Stimulated activated naive CD4-positive, alpha-beta T cell (primary cell): ENCODE results near the gene EGR1.

ENCODE experiments used
- DNase-seq, 6 experiments: peaks; one replicate each; lab custom pipeline; 2025; lab: John Stamatoyannopoulos, UW

EGR1 gene

DNA sequence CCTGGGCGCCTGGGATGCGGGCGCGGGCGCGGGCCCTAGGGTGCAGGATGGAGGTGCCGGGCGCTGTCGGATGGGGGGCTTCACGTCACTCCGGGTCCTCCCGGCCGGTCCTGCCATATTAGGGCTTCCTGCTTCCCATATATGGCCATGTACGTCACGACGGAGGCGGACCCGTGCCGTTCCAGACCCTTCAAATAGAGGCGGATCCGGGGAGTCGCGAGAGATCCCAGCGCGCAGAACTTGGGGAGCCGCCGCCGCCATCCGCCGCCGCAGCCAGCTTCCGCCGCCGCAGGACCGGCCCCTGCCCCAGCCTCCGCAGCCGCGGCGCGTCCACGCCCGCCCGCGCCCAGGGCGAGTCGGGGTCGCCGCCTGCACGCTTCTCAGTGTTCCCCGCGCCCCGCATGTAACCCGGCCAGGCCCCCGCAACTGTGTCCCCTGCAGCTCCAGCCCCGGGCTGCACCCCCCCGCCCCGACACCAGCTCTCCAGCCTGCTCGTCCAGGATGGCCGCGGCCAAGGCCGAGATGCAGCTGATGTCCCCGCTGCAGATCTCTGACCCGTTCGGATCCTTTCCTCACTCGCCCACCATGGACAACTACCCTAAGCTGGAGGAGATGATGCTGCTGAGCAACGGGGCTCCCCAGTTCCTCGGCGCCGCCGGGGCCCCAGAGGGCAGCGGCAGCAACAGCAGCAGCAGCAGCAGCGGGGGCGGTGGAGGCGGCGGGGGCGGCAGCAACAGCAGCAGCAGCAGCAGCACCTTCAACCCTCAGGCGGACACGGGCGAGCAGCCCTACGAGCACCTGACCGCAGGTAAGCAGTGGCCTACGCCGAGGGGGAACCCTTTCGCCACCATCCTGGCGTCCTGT lies at the start of gene EGR1:
Gene EGR1, plus strand, starts transcription at position 219 of the 864 bp plus-strand sequence. Its CDS starts 283 bp downstream, at position 502.
- peak; percentile 95 to 100 (median 98) for DNase-seq

DNA sequence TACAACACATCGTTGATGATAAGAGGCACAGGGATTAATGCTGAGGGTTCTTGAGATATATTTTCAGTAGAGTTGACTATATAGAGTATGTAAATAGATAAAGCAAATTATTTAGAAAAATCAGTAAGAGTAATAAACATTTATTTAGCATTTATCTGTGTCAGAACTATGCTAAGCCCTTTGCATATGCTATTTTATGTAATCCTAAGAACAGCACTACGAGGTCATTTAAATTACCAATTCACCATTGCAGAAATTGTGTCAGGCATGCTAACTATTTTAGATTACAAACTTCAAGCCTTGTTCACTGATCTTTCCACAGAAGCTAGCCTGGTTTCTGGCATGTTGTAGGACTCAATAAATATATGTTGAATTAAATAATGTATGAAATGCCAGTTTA lies 46.8 kb upstream of the EGR1 start:
- DNase-seq = no peak

DNA sequence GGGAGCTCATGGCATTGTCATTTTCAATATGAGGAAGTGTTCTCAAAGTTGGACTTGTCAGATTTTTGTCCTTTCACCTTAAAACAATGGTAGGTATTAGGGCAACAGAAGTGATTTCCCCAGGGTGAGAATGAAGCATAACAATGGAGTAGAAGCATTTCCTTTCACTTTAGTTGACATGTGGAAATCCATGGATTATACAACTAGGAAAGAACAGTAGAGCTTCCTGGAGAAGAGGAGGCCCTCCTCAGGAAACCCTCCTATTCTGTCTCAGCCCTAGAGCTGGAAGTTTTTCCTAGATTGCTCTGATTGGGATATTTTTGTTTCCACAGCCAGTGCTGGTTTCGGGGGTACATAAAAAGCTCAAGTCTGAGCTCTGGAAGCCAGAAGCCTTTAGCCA lies 40.2 kb upstream of the EGR1 start:
- no peak for DNase-seq

DNA sequence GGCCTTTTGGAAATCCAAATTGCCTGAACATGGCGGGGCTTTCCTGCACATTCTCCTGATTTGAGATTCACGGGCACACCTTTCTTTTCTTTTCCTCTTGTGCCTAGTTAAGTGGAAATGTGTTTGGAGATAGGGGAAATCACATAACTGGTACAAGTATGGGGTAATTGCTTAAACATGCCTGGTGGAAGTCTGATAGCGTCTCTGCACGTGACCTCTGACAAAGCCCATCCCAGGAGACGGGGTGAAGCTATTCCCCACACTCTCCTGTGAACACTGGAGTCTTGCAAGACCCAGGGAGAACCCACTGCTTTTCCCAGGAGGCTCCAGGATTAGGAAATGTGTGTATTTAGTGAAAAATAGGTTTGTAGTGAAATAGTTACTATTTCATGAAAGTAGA lies 29.3 kb upstream of the EGR1 start:
- no peak for DNase-seq

DNA sequence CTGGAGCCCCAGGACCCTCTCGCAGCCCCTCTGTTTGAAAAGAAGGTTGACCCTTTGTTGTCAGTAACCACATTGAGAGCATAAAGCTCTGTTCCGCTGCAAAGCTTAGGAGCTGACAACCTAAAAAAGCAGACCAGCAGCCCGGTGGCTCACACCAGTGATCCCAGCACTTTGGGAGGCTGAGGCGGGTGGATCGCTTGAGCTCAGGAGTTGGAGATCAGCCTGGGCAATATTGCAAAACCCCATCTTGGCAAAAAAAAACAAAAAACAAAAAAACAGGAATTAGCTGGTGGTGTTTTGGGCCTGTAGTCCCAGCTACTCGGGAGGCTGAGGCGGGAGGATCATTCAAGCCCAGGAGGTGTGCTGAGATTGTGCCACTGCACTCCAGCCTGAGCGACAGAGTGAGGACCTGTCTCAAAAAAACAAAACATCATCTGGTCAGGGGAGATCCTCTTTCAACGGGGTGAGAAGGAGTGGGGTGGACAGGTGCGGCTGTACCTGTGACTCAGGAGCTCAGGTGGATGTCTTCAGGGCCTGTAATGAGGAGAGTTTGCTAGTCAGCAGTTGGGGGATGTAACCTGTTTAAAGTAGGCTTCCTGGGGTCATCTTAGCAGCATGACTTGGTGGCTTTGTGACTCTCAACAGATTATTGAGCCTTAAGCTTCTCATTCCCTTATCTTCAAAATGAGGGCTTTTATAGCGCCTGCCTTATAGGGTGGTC lies 27.1 kb upstream of the EGR1 start:
- no peak for DNase-seq

DNA sequence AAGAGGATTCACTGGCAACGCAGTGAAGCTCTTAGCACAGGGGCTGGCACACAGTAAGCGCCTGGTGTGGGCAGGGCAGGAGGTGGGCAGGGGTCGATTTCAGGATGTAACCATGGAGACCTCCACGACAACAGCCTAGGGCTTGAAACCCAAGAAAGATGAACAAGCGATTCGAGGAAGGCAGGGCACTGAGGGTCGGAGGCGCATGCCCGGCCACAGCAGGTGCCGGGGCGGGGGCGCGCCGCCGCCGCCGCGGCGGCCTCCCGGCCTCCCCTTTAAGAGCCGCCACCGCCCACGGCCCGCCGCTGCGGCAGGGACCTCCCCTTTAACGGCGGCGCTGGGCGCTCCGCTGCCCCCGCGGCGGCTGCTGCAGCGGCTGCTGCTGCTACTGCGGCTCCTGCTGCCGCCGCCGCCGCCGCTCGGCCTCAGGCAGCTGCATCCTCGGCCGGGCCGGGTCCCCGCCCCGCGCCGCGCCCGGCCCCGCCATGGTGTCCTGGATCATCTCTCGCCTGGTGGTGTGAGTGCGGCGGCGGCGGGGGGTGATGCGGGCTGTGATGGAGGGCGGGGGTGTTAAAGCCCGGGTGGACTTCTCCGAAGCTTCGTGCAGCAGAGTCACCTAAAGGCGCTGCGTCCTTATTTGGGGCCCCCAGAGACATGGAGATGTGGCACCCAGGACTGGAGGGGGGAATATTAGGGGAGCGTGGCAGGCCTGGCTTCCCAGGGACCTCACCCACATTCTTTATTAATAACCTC lies 26.4 kb upstream of the EGR1 start, which contains the start of gene REEP2:
Gene REEP2, plus strand, starts transcription at position 334 of the 753 bp plus-strand sequence. Its CDS starts 152 bp downstream, at position 486.
- DNase-seq = peak in 4 of 6 experiments; percentile 20 to 43 (median 34)

DNA sequence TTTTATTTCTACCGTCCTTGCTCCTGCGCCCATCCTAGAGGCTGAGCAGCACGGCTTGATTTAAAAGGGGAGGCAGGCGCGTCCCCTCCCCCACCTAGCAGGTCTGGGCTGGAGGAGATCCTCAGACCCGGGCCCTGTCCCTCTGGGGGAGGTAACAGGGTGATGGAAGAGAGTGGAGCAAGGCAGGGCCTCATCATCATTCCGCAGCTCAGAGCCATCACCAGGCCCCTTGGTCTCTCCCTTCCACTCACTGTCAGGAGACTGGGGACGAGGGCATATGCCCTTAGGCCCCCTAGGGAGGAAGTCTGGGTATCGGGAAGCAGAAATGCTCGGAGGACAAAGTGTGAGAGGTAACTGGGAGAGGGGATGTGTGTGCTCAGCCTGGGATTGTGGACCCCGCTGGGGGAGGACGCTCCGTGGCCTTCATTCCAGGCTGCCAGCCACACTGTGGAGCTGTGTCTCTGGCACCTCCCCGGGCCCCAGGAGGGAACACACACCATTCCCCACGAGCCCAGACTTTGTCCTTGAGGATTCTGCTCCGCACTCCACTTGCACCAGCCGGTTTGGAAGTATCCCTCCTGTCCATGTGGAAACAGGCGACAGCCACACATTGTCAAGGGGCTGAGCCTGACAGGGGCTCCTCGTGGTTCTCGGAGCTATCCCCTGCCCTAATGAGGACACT lies 25.7 kb upstream of the EGR1 start:
- DNase-seq = no peak

DNA sequence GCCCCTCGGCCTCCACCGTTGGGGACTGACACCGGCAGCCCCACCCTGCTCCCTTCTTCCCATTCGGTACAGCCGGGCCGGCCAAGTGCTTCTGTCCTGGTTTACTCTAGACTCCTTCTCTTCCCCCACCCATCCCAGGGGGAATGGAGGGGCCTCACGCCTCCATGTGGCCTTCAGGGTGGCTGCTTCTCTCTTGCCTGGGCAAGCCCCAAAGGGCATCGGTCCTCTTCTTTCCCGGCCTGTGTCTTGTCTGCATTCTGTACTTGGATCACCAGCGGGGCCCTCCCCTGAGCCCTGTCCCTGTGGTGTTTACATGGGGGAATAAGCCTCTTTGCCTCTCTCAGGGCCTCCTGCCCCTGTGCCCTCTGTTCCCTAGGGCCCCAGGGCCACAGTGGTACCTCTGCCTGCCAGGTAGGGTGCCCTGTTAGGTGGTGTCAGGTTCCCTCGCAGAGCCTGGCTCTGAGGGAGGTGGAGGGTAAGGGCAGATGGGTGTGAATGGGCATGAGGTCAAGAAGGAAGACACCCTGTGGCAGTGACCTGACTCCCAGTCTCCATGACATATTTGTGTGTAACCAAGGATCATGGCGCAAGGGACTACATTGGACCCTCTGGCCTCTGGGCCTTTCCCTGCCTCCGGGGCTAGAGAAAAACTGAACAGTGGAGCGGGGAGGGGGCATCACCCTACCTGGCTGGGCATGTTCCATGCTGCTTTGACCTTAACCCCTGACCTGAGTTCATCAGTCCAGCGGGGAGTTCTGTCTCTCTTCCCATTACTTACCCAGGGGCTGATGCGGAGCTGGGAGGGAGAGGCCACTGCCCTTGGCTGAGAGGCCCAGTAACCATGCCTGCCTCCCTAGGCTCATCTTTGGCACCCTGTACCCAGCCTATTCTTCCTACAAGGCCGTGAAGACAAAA lies 24.9 kb upstream of the EGR1 start:
- no peak for DNase-seq

DNA sequence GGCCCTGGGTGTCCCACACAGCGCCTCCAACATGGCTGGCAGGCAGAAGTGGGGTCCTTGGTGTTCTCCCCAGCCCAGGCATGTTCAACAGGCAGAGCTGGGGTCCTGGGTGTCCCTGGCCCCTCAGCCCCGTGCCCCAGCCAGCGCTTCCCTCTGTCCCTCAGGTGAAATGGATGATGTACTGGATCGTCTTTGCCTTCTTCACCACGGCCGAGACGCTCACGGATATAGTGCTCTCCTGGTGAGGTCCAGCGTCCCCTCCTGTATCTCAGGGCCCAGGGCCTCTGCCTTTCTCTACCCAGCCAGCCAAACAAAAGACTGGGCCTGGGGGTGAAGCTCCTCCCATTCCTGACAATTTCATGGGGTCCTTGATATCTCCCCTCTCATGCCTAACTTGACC lies 24.1 kb upstream of the EGR1 start:
- no peak for DNase-seq

DNA sequence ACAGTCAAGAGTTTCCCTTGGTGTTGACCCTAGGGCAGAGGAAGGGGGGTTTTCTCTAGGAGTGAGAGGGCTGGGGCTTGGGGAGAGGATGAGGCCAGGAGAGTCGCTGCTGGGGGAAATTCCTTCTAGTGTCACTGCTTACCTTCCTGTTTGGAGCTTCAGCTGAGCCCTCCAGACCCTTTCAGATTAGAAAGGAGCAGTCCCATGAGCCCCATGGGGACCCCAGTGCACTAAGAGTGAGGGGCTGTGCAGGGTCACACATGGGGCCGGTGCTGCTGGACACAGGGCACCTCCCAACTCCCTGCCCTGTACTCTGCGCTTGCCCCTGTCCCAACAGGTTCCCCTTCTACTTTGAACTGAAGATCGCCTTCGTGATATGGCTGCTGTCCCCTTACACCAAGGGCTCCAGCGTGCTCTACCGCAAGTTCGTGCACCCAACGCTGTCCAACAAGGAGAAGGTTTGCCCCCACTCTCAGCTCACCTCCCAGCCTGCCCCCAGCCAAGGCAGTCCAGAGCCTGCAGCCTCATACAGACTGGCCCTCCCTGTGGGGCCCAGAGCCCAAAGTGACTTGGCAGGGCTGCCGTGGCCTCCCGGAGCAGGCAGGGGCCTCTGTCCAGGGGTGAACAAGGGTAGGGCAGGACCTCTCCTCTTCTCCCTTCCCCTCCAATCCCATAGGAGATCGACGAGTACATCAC lies 21.1 kb upstream of the EGR1 start:
- no peak for DNase-seq

DNA sequence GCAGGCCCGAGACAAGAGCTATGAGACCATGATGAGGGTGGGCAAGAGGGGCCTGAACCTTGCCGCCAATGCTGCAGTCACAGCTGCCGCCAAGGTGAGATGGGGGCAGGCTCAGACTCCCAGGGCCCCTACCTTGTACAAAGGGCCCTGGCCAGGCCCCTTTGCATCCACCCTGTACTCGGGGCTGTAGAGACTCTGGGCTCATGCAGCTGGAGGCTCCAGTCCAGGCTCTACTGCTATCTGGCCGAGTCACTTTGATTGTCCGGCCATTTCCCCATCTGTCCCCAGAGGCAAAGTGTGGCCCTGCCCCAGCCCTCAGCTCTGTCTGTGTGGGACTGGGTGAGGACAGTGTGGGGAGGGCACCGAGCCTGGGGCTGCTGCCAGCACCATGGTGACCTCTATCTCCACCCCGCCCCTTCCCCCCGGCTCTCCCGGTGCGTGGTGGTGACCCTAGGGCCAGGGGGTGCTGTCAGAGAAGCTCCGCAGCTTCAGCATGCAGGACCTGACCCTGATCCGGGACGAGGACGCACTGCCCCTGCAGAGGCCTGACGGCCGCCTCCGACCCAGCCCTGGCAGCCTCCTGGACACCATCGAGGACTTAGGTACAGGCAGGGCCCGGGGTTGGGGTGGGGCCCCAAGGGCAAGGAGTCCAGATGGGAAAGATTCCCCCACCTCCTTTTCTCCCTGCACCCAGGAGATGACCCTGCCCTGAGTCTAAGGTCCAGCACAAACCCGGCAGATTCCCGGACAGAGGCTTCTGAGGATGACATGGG lies 20.3 kb upstream of the EGR1 start:
- DNase-seq = no peak

DNA sequence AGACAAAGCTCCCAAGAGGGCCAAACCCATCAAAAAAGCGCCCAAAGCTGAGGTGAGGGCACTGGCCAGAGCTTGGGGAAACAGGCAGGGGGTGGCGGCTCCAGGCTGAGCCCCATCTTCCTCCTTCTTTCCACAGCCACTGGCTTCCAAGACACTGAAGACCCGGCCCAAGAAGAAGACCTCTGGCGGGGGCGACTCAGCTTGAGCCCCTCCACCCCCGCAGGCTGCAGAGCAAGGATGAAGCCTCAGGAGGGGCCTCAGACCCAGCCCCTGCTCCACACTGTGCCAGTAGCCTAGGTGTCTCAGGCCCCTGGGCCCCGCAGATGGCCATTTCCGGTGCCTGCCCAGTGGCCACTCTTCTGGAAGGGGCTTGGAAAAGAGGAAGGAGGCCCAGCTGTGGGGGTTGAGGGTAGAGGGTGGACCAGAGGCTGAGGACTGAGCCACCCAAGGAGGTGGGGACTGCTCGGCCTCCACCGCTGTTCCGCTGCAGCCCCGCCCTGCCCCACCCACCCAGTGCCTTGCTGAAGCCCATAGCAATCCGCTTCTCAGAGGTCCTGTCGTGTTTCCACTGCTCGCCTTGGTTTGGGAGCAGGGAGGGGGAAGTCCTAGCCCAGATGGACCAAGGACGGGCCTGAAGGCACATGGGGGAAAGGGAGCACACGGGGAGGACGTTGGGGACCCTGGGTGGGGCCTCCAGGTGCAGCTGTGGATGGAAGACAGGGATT lies 19.6 kb upstream of the EGR1 start:
- DNase-seq = no peak

DNA sequence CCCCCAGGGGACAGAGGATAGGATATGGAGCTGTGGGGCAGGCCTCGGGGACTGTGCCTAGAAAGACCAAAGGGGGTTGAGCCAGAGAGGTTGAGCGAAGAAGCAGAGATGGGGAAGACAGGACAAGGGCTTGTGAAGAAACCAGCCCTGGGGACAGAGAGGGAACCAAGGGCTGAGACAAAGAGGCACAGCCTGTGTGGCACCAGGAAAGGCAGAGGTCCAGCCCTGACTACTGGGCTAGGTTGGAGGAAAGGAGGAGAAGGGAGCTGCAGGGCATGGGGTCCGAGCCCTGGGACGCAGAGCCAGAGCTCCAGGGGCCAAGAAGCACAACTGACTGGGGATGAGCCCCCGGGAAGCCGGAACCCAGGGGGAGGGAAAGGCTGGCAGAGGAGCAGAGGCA lies 17.2 kb upstream of the EGR1 start:
- DNase-seq = no peak

DNA sequence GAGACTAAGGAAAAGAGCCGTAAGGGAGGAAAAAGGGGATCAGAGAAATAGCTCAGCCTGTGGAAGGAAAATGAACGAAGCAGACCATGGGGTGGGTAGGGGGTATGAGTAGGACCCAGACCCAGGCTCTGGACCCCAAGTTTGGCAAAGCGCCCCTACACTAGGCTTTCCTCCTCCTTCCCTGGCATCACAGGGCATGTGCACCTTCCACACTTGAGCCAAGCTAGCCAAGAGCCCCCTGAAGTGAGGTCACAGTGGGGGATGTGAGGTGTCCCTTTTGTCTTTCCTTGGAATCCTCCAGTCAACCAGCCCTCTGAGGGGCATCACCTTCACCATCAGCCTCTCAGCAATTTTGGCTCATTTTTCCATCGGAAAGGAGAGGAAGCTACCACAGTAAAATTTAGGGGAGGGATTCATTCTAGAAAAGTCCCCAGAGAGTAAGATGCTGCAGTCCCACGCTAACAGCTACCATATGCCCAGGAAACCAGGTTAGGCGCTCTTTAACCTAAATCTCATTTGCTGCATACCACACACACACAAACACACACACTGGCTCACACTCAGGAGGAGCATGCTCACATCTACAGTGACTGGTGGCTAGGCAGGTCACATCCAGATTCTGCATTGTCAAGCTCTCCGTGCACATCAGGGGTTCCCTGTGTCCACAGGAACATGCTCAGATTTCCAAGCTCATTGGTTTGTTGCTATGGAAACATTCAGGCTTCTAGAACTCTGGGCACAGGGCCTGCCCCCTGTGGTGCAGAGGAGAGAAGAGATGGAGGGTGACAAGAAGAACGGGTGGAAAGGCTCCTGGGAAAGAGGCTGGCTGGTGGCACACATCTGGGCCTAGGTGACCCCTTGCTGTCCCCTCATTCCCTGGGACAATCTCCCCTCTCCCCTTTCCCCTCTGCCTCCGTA lies 16.5 kb upstream of the EGR1 start:
- no peak for DNase-seq

DNA sequence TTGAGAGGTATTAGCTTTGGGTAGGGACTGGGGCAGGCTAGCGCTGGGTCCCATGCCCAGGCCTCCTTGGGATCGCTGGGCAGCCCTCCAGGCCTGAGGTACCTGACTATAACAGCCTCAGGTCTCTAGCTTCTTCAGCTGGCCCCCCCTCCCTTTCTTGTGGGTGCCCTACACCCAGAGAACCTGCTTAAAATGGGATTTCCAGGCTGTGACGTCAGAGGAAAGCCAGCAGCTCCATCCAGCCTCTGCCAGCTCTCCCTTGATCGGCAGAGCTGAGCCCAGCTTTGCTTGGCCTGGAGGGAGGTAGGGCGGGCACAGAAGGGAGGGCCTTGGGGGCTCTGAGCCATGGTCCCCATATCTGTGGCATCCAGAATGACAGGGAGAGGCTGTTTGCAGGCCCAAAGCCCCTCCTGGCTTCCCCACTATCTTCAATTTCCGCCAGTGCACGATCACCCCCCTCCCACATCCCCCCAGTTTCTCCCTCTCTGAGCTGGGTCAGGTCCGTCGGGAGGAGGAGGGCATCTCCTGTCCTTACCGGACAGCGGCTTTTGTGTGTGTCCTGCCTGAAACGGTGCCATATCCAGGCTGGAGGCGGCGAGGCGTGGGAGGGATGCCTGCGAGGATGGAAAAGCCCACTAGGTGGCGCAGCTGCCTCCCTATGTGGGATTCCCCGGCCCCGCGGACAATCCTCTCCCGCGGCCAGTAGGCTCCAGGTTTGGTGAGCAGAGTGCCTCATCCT lies 15.6 kb upstream of the EGR1 start:
- DNase-seq = peak; percentile 15 to 74 (median 61)

DNA sequence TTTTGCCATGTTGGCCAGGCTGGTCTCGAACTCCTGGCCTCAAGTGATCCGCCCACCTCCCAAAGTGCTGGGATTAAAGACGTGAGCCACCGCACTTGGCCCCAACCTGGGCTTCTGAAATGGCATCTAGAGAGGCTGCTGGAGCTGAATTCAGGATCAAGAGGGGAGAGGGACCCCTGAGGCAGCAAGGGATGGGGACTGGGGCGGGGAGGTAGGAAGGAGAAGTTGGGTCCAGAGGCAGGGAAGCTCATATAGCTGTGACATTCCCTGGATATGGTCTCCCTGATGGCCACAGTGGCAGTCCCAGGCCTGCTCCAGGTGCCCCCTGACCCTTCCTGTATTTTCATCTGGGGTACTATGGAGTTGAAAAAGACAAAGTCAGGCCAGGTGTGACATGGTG lies 14.3 kb upstream of the EGR1 start:
- no peak for DNase-seq

DNA sequence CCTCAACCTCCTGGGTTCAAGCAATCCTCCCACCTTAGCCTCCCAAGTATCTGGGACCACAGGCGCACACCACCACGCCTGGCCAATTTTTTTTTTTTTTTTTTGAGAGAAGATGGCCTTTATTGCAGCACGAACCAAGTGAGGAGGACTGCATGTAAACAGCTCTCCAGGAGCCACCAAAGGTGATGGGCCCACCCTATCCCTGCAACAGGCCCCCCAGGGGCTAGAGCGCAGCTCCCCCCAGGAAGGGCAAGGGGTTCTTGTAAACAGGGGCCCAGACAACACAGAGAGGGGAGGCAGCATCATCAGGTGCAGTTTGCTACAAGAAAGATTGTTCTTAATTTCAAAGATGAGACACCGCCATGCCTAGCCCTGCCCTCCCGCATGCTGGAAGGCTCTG lies 12.6 kb upstream of the EGR1 start:
- no peak for DNase-seq
